ENCODE data around the gene PRR5L. TPM values are rescaled to one million over a fixed set of nuclear protein-coding genes. Genes with fewer than 3 reads are reported as not detected.

PRR5L gene
- total RNA-seq, 1 donor from 2014 or later, result 5.7 TPM

GRCh38 chr11:36426226-36426848 lies 130.2 kb downstream of the PRR5L start:
- FAIRE-seq (no peak), DNase-seq (ENCODE audit: low spot score in 2 of 2) (no peak)

GRCh38 chr11:36427079-36427478 lies 131.0 kb downstream of the PRR5L start:
- DNase-seq (ENCODE audit: low spot score in 2 of 2), result no peak

GRCh38 chr11:36427876-36428275 lies 131.8 kb downstream of the PRR5L start:
- FAIRE-seq (no peak), DNase-seq (ENCODE audit: low spot score in 2 of 2) (no peak)

More at GRCh38 chr11:36427079-36427478, 131.0 kb downstream of the PRR5L start:
- FAIRE-seq, result no peak

DNA sequence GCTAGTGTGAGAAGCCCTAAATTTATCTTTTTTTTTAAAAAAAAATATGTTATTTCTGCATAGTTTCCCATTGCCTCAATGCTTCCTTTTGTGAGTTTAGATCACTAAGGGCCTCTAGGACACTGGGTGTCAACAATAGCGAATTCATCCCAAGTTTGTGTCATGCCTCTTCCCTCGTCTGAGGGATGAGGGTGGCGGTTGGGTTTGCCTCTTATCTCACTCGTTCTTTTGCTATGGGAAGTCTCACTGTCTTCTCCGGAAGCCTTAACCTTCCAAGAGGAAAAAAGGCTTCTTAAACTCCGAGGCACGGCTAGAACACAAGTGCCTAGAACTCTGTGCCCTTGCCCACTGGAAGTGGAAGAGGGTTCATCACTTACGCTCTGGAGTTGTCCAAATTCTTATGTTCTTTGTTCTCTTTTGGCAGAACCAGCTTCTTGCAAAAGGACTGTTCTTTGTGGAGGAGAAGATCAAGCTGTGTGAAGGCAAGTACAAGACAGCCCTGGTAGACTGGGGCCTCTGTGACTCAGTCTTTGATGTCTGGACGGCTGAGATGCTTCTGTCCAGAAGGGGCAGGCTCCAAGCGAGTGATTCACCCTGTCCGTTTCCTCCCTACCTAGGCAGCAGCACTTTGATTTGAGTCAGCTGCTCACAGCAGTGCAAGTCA lies 135.5 kb downstream of the PRR5L start:
- FAIRE-seq, result no peak
- DNase-seq (ENCODE audit: low spot score in 2 of 2), result peak in 1 of 2 donors; percentile 28

- FAIRE-seq, result no peak
- no peak for DNase-seq (ENCODE audit: low spot score in 2 of 2)
Observed at GRCh38 chr11:36432093-36432469, 136.0 kb downstream of the PRR5L start.

- FAIRE-seq (no peak), DNase-seq (ENCODE audit: low spot score in 2 of 2) (no peak)
Observed at GRCh38 chr11:36432738-36433137, 136.7 kb downstream of the PRR5L start.

GRCh38 chr11:36436064-36436463 lies 140.0 kb downstream of the PRR5L start:
- DNase-seq (ENCODE audit: low spot score in 2 of 2), result no peak

DNA sequence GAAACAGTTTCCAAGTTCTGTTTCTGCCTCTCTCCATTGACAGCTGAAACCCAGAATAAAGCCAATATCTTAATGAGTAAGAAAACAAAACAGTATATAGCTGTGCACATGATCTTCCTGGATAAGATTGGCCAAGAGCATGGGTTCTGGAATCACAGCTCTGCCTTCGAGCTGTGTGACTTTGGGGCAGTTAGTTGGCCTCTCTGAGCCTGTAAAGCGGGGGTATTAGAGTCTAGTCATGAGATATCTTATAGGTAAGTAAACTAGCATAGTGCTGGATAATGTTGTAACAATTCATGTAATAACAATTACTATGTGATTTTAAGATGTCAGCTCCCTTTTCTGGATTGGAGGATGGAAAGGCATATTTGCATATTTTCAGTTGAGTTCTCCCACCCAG lies 140.5 kb downstream of the PRR5L start:
- FAIRE-seq (no peak), DNase-seq (ENCODE audit: low spot score in 2 of 2) (no peak)

More at GRCh38 chr11:36436064-36436463, 140.0 kb downstream of the PRR5L start:
- FAIRE-seq, result no peak

DNA sequence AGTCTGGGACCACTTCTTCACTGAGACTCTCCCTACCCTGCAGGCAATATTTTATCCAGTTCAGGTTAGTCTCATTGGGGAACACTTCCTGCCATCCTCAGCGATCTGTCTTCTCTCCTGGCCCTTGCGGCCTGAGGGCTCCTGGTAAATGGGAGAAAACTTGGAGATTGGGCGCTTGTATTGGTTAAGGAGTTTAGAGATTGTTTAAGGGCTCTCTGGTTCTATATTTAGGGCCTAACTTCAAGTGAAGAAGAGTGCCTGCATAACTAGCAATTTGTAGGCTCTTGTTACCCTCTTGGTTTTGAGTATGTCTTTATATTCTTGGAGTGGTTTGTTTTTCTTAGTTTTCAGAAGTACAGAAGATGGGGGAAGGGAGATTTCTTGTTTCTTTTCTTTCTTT lies 141.3 kb downstream of the PRR5L start:
- DNase-seq (ENCODE audit: low spot score in 2 of 2) (no peak), FAIRE-seq (no peak)

DNA sequence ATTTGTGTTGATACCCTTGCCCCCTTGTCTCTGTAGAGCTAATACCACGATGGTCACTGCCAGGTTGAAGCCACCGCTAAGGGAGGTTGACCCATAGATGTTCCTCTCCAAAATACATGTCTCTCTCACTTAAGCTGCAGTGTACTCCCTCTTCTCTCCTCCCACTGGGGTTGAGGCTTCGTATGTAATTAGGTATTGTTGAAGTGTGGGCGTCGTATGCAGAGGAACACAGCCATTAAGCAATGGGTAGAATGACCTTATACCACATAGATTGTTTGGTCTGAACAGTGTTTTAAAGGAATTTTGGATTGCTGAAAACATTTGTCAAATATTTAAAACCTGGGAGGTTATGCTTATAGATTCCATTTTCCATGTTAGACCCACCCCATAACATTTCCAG lies 142.0 kb downstream of the PRR5L start:
- no peak for DNase-seq (ENCODE audit: low spot score in 2 of 2)
- FAIRE-seq, result no peak

DNA sequence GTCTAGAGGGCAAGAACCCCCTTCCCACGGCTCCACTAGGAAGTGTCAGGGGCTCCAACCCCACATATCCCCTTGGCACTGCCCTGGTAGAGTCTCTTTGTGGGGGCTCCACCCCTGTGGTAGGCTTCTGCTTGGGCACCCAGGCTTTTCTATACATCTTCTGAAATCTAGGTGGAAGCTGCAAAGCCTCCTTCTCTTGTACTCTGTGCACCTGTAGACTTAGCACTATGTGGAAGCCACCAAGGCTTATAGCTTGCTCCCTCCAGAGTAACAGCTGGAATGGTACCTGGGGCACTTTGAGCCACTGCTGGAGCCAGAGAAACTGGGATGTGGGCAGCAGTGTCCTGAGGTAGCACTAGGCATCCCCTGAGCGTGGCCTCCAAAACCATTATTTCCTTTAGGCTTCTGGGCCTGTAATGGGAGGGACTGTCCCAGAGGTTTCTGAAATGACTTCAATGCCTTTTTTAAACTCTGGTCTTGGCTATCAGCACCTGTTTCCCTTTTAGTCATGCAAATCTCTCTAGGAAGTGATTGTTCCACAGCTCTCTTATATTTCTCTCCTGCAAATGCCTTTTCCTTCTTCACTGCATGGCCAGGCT lies 145.6 kb downstream of the PRR5L start:
- DNase-seq (ENCODE audit: low spot score in 2 of 2), result no peak
- FAIRE-seq, result no peak

DNA sequence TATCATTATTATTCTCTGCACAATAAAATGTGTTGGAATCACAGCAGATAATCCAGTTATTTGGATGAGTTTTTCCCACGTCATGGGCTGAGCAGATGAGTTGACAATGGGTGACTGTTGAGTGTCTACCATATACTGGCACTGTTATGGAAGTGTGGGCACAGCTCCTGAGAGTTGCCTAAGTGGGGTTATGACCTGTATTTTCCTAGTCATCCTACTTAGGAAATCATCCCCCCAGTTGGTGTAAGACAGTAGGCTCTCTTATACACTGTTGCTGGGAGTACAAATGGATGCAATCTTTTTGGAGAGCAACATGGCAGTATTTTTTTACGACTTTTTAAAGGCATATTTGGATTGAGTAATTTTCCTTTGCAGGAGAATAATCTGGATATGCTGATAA lies 147.6 kb downstream of the PRR5L start:
- no peak for FAIRE-seq
- DNase-seq (ENCODE audit: low spot score in 2 of 2), result no peak

DNA sequence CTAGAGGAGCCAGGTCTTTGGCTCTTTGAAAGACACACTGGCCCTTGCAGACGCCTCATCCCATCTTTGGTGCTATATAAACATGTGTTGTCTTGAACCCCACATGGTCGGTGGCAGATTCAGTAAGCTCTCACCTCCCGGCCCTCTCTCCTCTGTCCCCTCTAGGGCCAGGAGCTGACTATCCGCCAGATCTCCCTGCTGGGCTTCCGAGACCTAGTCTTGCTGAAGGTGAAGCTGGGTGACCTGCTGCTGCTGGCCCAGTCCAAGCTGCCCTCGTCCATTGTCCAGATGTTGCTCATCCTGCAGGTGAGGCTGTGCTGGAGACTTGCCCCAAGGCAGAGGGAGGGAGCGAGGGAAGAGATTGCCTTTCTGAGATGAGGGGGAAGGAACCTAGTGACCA lies 150.0 kb downstream of the PRR5L start:
- FAIRE-seq (no peak), DNase-seq (ENCODE audit: low spot score in 2 of 2) (no peak)

DNA sequence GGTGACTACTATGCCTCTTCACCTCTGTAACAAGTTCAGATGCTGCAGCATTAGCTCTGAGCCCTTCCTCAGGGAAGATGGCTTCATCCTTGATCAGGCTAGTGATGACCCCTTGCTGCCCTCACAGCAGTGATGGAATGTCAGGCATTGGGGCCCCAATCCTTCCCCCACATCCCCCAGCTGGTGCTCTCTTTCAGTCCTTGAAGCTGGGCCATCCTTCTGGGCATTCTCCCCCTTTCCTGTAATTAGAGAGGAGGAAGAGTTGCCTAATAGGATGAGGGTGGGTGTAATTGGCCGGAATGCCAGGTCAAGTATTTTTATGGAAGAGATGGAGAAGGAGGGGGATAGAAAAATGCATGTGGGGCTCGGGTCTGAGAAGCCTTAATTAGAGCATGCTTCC lies 151.4 kb downstream of the PRR5L start:
- FAIRE-seq, result no peak
- DNase-seq (ENCODE audit: low spot score in 2 of 2), result no peak

GRCh38 chr11:36447947-36448346 lies 151.9 kb downstream of the PRR5L start:
- no peak for DNase-seq (ENCODE audit: low spot score in 2 of 2)
- FAIRE-seq, result no peak

GRCh38 chr11:36449561-36450096 lies 153.5 kb downstream of the PRR5L start:
- no peak for FAIRE-seq
- DNase-seq (ENCODE audit: low spot score in 2 of 2), result no peak

GRCh38 chr11:36450110-36450572 lies 154.1 kb downstream of the PRR5L start:
- DNase-seq (ENCODE audit: low spot score in 2 of 2) (no peak), FAIRE-seq (no peak)

- FAIRE-seq (no peak), DNase-seq (ENCODE audit: low spot score in 2 of 2) (no peak)
Observed at GRCh38 chr11:36451045-36451444, 155.0 kb downstream of the PRR5L start.

DNA sequence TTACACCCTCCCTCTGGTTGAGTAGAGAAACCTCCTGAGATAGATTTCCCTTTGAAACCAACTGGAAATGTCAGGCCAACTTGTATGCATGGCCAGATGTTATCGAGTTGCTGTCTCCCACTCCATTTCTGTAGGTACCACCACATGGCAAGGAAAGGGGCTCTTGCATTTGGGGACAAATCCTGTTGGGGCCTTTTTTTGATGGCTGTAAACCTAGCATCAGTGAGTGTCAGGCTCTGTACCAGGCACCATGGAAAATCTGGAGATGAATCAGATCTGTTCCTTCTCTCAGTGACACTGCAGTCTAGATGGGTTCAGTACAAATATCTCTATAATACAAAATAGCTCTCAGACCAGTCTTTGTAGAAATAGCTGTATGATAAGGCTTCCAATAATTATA lies 155.6 kb downstream of the PRR5L start:
- no peak for FAIRE-seq
- DNase-seq (ENCODE audit: low spot score in 2 of 2), result no peak

GRCh38 chr11:36452236-36452940 lies 156.3 kb downstream of the PRR5L start:
- FAIRE-seq (no peak), DNase-seq (ENCODE audit: low spot score in 2 of 2) (no peak)

DNA sequence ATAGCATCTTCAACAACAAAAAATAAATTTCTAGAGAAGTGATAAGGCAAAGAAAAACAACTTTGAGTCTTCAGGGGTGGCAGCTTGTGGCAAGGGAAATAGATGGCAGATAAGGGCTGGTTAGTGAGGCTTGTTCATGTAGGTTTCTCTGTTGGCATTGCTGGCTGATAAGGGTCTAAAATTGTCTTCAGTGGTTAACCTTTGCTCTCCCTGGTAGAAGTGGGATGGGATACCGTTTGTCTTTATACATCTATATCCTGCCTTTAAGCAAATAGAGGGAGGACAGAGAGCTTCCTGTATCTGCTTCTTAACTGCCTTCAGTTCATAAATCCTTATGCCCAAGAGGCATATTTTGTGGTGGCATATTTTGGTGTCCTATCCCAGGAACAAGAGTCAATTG lies 156.9 kb downstream of the PRR5L start:
- no peak for FAIRE-seq
- DNase-seq (ENCODE audit: low spot score in 2 of 2), result no peak

All from frontal cortex (tissue), 4 donors.